NB4 (cell line): ENCODE data around the gene LGALS3BP.

Experiments used
- MYC ChIP-seq: IDR thresholded peaks from 2 replicates; pipeline ENCODE4 v1.6.1; 2011; ENCODE audit warnings: low read depth, low read length
- POLR2A ChIP-seq: IDR thresholded peaks from 2 replicates; pipeline ENCODE4 v1.6.1; 2011; ENCODE audit warnings: mild to moderate bottlenecking; ENCODE audit not compliant: insufficient read length; ENCODE audit errors: extremely low read depth
- TF ChIP-seq, protein P1 (sequence below): IDR thresholded peaks from one replicate; pipeline ENCODE4 v1.5.1; 2012; ENCODE audit warnings: low read depth, low read length
- TF ChIP-seq, protein P2 (sequence below): IDR thresholded peaks from 2 replicates; pipeline ENCODE4 v1.6.1; 2011; ENCODE audit warnings: low read depth, low read length

DNA sequence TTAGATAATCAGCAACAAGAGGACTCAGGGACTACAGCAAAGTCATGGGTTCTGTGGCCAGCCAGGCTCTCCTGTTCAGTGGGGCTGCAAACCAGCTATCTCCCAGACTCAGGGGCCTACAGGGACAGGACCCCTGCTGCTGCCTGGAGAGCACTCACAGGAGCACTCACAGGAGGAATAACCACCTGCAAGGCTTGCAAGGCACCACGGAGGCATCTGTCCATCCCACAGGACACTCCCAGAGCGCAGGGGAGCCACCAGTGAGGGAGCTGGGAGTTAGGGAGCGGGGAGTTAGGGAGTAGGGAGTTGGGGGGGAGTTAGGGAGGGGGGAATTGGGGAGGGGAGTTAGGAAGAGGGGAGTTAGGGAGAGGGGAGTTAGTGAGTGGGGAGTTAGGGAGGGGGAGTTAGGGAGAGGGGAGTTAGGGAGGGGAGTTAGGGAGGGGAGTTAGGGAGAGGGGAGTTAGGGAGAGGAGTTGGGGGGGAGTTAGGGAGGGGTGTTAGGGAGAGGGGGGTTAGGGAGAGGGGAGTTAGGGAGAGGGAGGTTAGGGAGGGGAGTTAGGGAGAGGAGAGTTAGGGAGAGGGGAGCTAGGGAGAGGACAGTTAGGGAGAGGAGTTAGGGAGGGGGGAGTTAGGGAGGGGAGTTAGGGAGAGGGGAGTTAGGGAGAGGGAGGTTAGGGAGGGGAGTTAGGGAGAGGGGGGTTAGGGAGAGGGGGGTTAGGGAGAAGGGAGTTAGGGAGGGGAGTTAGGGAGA lies 24.1 kb upstream of the LGALS3BP start:
- no peak for TF ChIP-seq POLR2A
- no peak for TF ChIP-seq MYC
- TF ChIP-seq, protein P1, sequence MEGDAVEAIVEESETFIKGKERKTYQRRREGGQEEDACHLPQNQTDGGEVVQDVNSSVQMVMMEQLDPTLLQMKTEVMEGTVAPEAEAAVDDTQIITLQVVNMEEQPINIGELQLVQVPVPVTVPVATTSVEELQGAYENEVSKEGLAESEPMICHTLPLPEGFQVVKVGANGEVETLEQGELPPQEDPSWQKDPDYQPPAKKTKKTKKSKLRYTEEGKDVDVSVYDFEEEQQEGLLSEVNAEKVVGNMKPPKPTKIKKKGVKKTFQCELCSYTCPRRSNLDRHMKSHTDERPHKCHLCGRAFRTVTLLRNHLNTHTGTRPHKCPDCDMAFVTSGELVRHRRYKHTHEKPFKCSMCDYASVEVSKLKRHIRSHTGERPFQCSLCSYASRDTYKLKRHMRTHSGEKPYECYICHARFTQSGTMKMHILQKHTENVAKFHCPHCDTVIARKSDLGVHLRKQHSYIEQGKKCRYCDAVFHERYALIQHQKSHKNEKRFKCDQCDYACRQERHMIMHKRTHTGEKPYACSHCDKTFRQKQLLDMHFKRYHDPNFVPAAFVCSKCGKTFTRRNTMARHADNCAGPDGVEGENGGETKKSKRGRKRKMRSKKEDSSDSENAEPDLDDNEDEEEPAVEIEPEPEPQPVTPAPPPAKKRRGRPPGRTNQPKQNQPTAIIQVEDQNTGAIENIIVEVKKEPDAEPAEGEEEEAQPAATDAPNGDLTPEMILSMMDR = no peak
- TF ChIP-seq, protein P2, sequence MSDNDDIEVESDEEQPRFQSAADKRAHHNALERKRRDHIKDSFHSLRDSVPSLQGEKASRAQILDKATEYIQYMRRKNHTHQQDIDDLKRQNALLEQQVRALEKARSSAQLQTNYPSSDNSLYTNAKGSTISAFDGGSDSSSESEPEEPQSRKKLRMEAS = no peak
